HG03066 (cell line): ENCODE data around the gene KIAA1217.
"Not testable (repeated sequence)": the region's sequence is repeated elsewhere in the genome, so short reads cannot be mapped to it uniquely, and the experiment has no call there.

Source experiments
- ATAC-seq: cut with Tn5 transposase; IDR thresholded peaks from one replicate; pipeline ENCODE4 v1.9.1; 2021; ENCODE audit warnings: low read depth; ENCODE audit not compliant: unreplicated experiment

Gene KIAA1217

DNA sequence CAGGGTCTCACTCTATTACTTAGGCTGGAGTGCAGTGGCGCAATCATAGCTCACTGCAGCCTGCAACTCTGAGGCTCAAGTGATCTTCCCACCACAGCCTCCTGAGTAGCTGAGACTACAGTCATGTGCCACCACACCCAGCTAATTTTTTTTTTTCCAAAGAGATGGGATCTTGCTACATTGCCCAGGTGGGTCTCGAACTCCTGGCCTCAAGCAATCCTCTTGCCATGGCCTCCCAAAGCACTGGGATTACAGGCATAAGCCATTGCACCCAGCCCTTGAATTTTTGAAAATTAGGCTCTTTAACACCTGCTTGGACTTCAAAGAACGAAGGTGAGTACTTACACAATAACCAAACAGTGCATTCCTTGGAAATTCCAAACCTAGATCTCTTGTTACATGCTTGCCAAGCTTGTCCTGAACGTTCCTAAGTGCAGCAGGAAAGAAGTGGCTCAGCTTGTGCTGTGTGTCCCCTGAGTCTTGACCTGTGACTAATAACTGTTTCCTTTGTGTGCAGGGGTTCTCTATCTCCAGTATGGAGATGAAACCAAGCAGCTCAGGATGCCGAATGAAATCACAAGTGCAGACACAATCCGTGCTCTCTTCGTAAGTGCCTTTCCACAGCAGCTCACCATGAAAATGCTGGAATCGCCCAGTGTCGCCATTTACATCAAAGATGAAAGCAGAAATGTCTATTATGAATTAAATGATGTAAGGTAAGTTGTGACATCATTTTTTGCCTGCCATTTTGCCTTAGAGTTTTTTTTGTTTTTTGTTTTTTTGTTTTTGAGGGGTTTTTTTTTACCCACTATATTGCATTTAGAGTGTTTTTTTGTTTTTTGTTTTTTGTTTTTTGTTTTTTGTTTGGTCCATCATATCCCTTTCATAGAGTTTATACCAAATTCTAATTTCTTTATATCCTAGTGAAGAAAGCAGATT lies 223.8 kb downstream of the KIAA1217 start:
- no peak for ATAC-seq

DNA sequence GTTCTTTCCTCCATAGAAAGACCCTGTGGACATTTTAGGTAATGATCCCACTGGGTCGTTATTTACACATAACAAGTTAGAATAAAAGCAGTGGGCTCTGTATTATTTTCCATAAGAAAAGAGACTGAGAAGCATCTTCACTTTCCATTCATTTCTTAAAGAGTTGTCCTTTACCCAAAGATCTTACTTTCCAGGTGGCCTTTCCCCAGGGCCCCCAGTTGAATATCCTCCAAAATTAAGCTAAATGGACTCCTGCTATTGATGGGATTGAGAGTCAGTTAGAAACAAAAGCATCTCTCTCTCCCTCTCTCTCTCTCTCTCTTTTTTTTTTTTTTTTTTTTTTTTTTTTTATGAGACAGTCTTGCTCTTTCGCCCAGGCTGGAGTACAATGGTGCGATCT lies 224.8 kb downstream of the KIAA1217 start:
- no peak for ATAC-seq

DNA sequence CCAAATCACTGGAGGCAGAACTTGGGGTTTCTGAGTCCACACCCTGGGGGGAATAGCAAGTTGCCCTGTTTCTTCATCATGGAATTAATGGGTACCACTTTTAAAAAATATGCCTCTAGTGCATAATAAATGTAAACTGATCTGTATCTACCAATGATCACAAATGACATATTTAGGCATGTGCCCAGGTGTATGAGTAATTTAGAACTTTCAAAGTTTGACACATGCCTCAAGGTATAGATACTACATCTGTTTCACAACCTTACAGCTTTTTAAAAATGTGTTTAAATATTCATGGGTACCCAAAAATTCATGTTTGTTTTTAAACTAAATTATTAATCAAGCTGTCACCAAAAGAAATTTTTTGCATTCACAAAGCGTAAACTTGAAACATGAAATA lies 226.0 kb downstream of the KIAA1217 start:
- ATAC-seq = no peak

GRCh38 chr10:24435374-24435773 lies 226.4 kb downstream of the KIAA1217 start:
- ATAC-seq = no peak

DNA sequence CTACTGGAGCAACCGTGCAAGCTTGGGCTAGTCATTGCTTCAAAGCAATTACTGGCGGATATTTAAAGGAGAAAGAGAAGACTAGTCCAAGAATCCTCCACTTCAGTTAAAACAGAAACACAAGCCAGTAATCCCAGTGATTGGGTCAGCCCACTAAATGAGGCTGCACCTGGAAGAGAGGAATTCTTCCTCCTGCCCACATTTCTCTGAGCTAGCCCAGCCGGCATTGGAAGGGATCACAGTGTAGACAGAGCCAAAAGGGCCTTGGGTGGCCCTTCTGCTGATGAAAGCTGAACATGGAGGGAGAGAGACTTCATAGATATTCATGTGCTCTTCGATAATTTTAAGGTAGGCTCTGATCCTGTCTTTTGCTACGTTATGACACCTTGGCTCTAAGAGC lies 228.4 kb downstream of the KIAA1217 start:
- no peak for ATAC-seq

DNA sequence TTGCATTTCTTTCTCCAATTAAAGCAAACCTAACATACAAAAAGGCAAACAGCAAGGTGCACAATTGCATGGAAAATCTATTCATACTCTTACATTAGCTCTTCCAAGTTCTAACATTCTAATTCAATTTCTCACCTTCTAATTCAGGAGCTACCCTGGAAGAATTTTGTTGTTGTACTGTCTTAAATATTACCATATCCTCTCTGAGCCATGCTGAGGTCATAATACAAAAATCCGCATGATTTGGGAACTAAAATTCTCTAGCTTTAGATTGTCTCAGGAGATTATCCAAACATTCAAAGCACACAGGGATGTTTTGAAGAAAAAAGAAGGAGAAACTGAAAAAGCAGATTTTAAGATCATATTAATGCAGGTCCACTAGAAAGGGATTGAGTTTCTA lies 229.9 kb downstream of the KIAA1217 start:
- no peak for ATAC-seq

DNA sequence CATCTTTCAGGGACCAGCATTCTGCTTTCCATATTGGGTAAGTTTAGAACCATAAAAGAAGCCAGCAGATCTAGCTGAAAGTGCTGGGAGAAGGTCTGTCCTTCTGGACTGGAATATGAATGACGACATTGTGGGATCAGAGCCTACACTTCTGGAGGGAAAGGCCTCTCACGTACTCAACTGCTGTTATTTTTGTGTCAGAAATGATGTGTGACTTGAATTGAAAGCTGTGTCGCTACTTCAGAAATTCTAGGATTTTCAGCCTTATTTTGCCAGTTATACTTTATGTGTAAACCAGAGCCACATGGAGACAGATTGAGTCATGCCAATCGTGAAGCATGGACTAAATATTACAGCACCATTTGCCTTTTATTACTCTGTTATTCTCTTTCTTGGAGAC lies 231.0 kb downstream of the KIAA1217 start:
- no peak for ATAC-seq

GRCh38 chr10:24440817-24441797 lies 232.2 kb downstream of the KIAA1217 start:
- no peak for ATAC-seq

GRCh38 chr10:24442234-24442633 lies 233.3 kb downstream of the KIAA1217 start:
- ATAC-seq = no peak

- not testable (repeated sequence) for ATAC-seq
Observed at GRCh38 chr10:24442641-24443174, 233.8 kb downstream of the KIAA1217 start.

- no peak for ATAC-seq
Observed at GRCh38 chr10:24444337-24444736, 235.4 kb downstream of the KIAA1217 start.

- not testable (repeated sequence) for ATAC-seq
Observed at GRCh38 chr10:24445958-24446357, 237.0 kb downstream of the KIAA1217 start.

- no peak for ATAC-seq
Observed at GRCh38 chr10:24446739-24447138, 237.8 kb downstream of the KIAA1217 start.

DNA sequence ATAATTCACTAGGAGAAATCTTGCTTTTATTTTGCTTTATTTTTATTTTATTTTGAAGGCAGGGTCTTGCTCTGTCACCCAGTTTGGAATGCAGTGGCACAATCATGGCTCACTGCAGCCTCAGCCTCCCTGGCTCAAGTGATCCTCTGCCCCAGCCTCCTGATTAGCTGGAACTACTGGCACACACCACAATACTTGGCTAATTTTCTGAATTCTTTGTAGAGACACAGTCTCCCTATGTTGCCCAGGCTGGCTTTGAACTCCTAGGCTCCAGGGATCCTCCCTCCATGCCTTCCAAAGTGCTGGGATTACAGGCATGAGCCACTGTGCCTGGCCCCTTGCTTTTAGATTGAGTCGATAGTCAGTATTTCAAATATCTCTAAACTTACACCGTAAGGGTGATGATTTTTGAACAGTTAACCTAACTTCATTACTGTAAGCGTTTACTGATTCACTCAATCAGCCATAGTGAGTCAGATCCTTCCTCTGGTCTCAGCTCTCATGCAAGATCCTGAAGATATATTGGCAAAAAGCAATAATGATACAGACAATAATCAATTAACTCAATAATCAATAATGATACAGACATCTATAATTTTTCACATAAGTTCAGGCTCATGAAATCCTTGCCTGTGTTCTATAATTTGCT lies 239.5 kb downstream of the KIAA1217 start:
- no peak for ATAC-seq

GRCh38 chr10:24449321-24449740 lies 240.4 kb downstream of the KIAA1217 start:
- peak; percentile 86 for ATAC-seq

DNA sequence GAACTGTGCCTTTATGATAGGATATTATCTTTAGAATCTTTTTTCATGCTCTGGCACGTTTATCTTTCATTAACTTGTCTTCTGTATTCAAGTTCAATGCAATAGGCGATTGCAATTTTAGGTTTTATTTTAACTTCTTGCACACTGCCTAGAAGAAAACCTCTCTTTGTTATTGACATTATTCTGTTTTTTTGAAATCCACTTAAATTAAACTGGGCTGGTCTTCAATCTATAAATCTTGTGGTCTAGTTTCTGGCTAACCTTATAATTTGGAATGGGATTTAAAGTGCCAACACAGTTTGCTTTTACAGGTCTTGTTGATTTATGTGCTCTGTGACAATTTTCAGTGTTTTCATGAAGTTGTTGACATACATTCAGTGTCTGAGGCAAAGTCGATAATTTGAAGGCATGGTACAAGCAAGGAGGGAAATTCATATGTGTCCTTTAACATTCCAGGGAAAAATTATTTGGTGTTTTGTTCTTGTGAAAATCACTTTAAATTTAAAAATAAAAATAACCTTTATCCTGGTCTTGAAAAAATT lies 240.9 kb downstream of the KIAA1217 start:
- ATAC-seq = no peak

GRCh38 chr10:24451325-24451820 lies 242.4 kb downstream of the KIAA1217 start:
- ATAC-seq = no peak

- no peak for ATAC-seq
Observed at GRCh38 chr10:24452030-24452429, 243.1 kb downstream of the KIAA1217 start.

GRCh38 chr10:24453404-24453830 lies 244.5 kb downstream of the KIAA1217 start:
- ATAC-seq = no peak

GRCh38 chr10:24453973-24454372 lies 245.0 kb downstream of the KIAA1217 start:
- no peak for ATAC-seq
